Measurements from ENCODE around the gene EIF3L. TPM values are rescaled to one million over a fixed set of nuclear protein-coding genes. Genes with fewer than 3 reads are reported as not detected.

The EIF3L gene
- total and polyA plus RNA-seq, 9 of the 15 experiments (the other 6 are each of a cell fraction or from before 2014, with no cell fraction given), result 257 to 699 (median 368) TPM

DNA sequence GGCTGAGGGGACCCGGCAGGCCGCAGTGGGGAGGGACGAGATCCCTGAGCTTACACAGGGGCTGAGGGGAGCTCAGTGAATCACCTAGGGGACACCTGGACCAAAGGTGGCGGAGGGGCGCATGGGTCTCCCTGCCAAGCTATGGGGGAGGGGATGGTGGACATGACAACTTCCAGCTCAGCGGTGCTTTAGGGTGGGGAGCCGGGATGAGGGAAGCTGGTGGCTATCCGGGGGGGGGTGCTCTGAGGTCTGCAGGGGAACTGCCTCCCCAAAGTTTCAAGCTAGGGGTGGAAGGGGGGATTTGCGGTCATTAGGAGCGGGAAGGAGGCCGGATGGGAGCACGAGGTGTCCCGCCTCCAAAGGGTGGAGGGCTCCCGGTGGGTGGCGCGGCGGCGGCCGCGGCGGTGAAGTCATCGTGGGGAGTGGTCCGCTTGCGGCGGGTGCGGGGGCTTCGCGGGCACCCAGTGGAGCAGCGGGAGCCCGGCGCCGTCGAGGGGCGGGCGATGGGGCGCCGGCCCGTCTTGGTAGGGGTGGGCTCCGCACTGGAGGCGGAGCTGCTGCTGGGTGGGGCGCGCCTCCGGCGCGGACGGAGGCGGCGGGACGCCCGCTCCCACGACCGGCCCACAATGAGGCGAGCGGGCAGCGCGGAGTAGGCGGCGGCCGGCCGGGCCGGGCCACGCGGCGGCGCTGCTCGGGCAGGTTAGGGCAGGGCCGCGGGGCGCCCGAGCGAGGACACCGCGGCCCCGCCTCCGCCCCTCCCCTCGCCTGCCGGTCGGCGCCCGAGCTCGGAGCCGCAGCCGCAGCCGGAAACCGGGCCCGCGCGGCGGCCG lies 56.5 kb downstream of the EIF3L start, which contains the start of gene MICALL1 (continued):
- TF ChIP-seq GATAD2B (IDR thresholded peaks at IDR 0.05; ENCODE audit: borderline replicate concordance) (peak; percentile 81), SP1 (CRISPR knock-in tag; IDR thresholded peaks at IDR 0.05) (0 out of 2 replicates have a peak, but pooled peaks have one; percentile 51), CTCF (IDR thresholded peaks at IDR 0.05 in 2 of 3, conservative IDR thresholded peaks at IDR 0.05 in 1 of 3; ENCODE audit: insufficient read depth in 2 of 3, low read depth in 1 of 3, low read length in 3 of 3) (peak in 2 of 3 experiments; percentile 52 to 65; a peak in 4 of 6 replicates), E2F6 (IDR thresholded peaks at IDR 0.05; ENCODE audit: borderline replicate concordance in 1 of 2, extremely low read depth in 1 of 2, insufficient read depth in 1 of 2, insufficient read length in 1 of 2, low read depth in 1 of 2, low read length in 1 of 2, poor library complexity in 1 of 2, severe bottlenecking in 1 of 2) (peak; percentile 49 to 61), ZNF263 (CRISPR knock-in tag; IDR thresholded peaks at IDR 0.05; ENCODE audit: borderline replicate concordance) (peak; percentile 34; the same call in 1 of the 2 replicates), RBFOX2 (IDR thresholded peaks at IDR 0.05; ENCODE audit: low read depth, low read length) (peak; percentile 89), POLR2H (tag; IDR thresholded peaks at IDR 0.05; ENCODE audit: low read depth) (peak; percentile 17; the same call in 1 of the 2 replicates), NCOA6 (IDR thresholded peaks at IDR 0.05) (0 out of 2 replicates have a peak, but pooled peaks have one; percentile 44)

Measured in K562 (cell line).